BLaER1 (cell line): ENCODE measurements around the gene ZNF718.
"Not testable (repeated sequence)": the region's sequence is repeated elsewhere in the genome, so short reads cannot be mapped to it uniquely, and the experiment has no call there.

ENCODE experiments used
- H3K27ac ChIP-seq: shearing (Covaris generic); formaldehyde crosslinking; 2 replicates; pipeline ENCODE4 v1.8.1; 2022
- H3K27me3 ChIP-seq: shearing (Covaris generic); formaldehyde crosslinking; 2 replicates; pipeline ENCODE4 v1.8.1; 2022
- H3K36me3 ChIP-seq: shearing (Covaris generic); formaldehyde crosslinking; 2 replicates; pipeline ENCODE4 v1.8.1; 2022
- H3K4me1 ChIP-seq: shearing (Covaris generic); formaldehyde crosslinking; 2 replicates; pipeline ENCODE4 v1.8.1; 2022
- H3K4me2 ChIP-seq: shearing (Covaris generic); formaldehyde crosslinking; 2 replicates; pipeline ENCODE4 v1.8.1; 2022
- H3K4me3 ChIP-seq: shearing (Covaris generic); formaldehyde crosslinking; 2 replicates; pipeline ENCODE4 v1.8.1; 2022
- H3K9ac ChIP-seq: shearing (Covaris generic); formaldehyde crosslinking; 2 replicates; pipeline ENCODE4 v1.8.1; 2022
- H3K9me3 ChIP-seq: shearing (Covaris generic); formaldehyde crosslinking; 2 replicates; pipeline ENCODE4 v1.8.1; 2022
- H4K20me1 ChIP-seq: shearing (Covaris generic); formaldehyde crosslinking; 2 replicates; pipeline ENCODE4 v1.8.1; 2022
- Cebpa-rat ChIP-seq: shearing (Covaris generic); IDR thresholded peaks from 2 replicates; pipeline ENCODE4 v1.8.1; 2022

The ZNF718 gene

GRCh38 chr4:114149-114548 lies 10.2 kb upstream of the ZNF718 start:
- no peaks in the 10 kb centered on the region for H3K27me3 ChIP-seq
- no peaks in the 10 kb centered on the region for H3K36me3 ChIP-seq
- no peak for TF ChIP-seq Cebpa-rat
- H3K4me1 ChIP-seq = no peaks in the 10 kb centered on the region
- H3K27ac ChIP-seq = no peak overlapping the region
- no peaks in the 10 kb centered on the region for H4K20me1 ChIP-seq
- peaks cover 82% of the 10 kb centered on the region for H3K9me3 ChIP-seq
- no peak overlapping the region for H3K4me2 ChIP-seq
- no peak overlapping the region for H3K9ac ChIP-seq
- no peak overlapping the region for H3K4me3 ChIP-seq

- peaks cover 16% of the 10 kb centered on the region for H3K4me1 ChIP-seq
- no peaks in the 10 kb centered on the region for H3K27me3 ChIP-seq
- no peak overlapping the region for H3K27ac ChIP-seq
- no peaks in the 10 kb centered on the region for H4K20me1 ChIP-seq
- H3K4me3 ChIP-seq = no peak overlapping the region
- no peak for TF ChIP-seq Cebpa-rat
- H3K9me3 ChIP-seq = peaks cover 71% of the 10 kb centered on the region
- H3K9ac ChIP-seq = no peak overlapping the region
- no peak overlapping the region for H3K4me2 ChIP-seq
- no peaks in the 10 kb centered on the region for H3K36me3 ChIP-seq
Observed at GRCh38 chr4:116499-116898, 7.8 kb upstream of the ZNF718 start.

- H3K27ac ChIP-seq = peak overlapping the region; percentile 88
Observed at GRCh38 chr4:120616-121015, 3.7 kb upstream of the ZNF718 start.

GRCh38 chr4:121408-122084 lies 2.8 kb upstream of the ZNF718 start:
- Histone ChIP-seq H3K4me1 (peaks cover 44% of the 10 kb centered on the region), H3K9ac (peak overlapping the region; percentile 78), H3K36me3 (peaks cover 12% of the 10 kb centered on the region), H4K20me1 (peaks cover 11% of the 10 kb centered on the region; the same call in 1 of the 2 replicates), H3K9me3 (peaks cover 67% of the 10 kb centered on the region), H3K4me2 (peak overlapping the region; percentile 83), H3K27ac (peak overlapping the region; percentile 88), H3K27me3 (no peaks in the 10 kb centered on the region), H3K4me3 (peak overlapping the region; percentile 57)
- no peak for TF ChIP-seq Cebpa-rat

More at GRCh38 chr4:120616-121015, 3.7 kb upstream of the ZNF718 start:
- Histone ChIP-seq H3K4me1 (peaks cover 36% of the 10 kb centered on the region), H4K20me1 (peaks cover 6% of the 10 kb centered on the region; the same call in 1 of the 2 replicates), H3K4me2 (peak overlapping the region; percentile 83), H3K4me3 (peak overlapping the region; percentile 57), H3K9ac (peak overlapping the region; percentile 78), H3K36me3 (peaks cover 2% of the 10 kb centered on the region; the same call in 1 of the 2 replicates), H3K9me3 (peaks cover 61% of the 10 kb centered on the region), H3K27me3 (no peaks in the 10 kb centered on the region)
- TF ChIP-seq Cebpa-rat = no peak

- H3K27me3 ChIP-seq = not testable (repeated sequence)
- Histone ChIP-seq H4K20me1 (peaks cover 11% of the 10 kb centered on the region; the same call in 1 of the 2 replicates), H3K9me3 (peaks cover 48% of the 10 kb centered on the region), H3K27ac (peak overlapping the region; percentile 94), H3K9ac (peak overlapping the region; percentile 97), H3K4me3 (peak overlapping the region; percentile 87), H3K4me2 (peak overlapping the region; percentile 70), H3K4me1 (peaks cover 44% of the 10 kb centered on the region), H3K36me3 (peaks cover 16% of the 10 kb centered on the region)
Observed at GRCh38 chr4:123922-124274, 403 bp upstream of the ZNF718 start.

- H3K9me3 ChIP-seq = peaks cover 35% of the 10 kb centered on the region
Observed at GRCh38 chr4:125091-125771, 930 bp downstream of the ZNF718 start.

GRCh38 chr4:125833-126232 lies 1.5 kb downstream of the ZNF718 start:
- Histone ChIP-seq H3K36me3 (peaks cover 16% of the 10 kb centered on the region), H3K4me3 (peak overlapping the region; percentile 87), H3K27ac (peak overlapping the region; percentile 94), H3K27me3 (no peaks in the 10 kb centered on the region), H3K4me1 (peaks cover 32% of the 10 kb centered on the region), H3K9me3 (peaks cover 34% of the 10 kb centered on the region), H4K20me1 (peaks cover 11% of the 10 kb centered on the region; the same call in 1 of the 2 replicates), H3K4me2 (peak overlapping the region; percentile 97), H3K9ac (peak overlapping the region; percentile 97)
- no peak for TF ChIP-seq Cebpa-rat

More at GRCh38 chr4:125091-125771, 930 bp downstream of the ZNF718 start:
- H3K36me3 ChIP-seq = peaks cover 16% of the 10 kb centered on the region
- H3K27ac ChIP-seq = peak overlapping the region; percentile 94
- no peaks in the 10 kb centered on the region for H3K27me3 ChIP-seq
- peak overlapping the region; percentile 87 for H3K4me3 ChIP-seq
- H4K20me1 ChIP-seq = peaks cover 11% of the 10 kb centered on the region; the same call in 1 of the 2 replicates
- peaks cover 38% of the 10 kb centered on the region for H3K4me1 ChIP-seq
- H3K4me2 ChIP-seq = peak overlapping the region; percentile 97
- TF ChIP-seq Cebpa-rat = no peak
- peak overlapping the region; percentile 97 for H3K9ac ChIP-seq

GRCh38 chr4:132483-132882 lies 8.2 kb downstream of the ZNF718 start:
- Histone ChIP-seq H3K36me3 (peaks cover 45% of the 10 kb centered on the region), H3K9ac (no peak overlapping the region), H3K4me2 (no peak overlapping the region), H3K9me3 (peaks cover 46% of the 10 kb centered on the region), H3K27me3 (no peaks in the 10 kb centered on the region), H4K20me1 (no peaks in the 10 kb centered on the region), H3K27ac (no peak overlapping the region), H3K4me1 (no peaks in the 10 kb centered on the region), H3K4me3 (no peak overlapping the region)
- no peak for TF ChIP-seq Cebpa-rat

- TF ChIP-seq Cebpa-rat = no peak
- H3K27ac ChIP-seq = no peak overlapping the region
- H3K4me3 ChIP-seq = peak overlapping the region; percentile 26
- H3K9ac ChIP-seq = no peak overlapping the region
- H3K9me3 ChIP-seq = peaks cover 100% of the 10 kb centered on the region
- H3K36me3 ChIP-seq = peaks cover 100% of the 10 kb centered on the region
- H3K4me1 ChIP-seq = no peaks in the 10 kb centered on the region
- H3K27me3 ChIP-seq = no peaks in the 10 kb centered on the region
- H3K4me2 ChIP-seq = no peak overlapping the region
- no peaks in the 10 kb centered on the region for H4K20me1 ChIP-seq
Observed at GRCh38 chr4:138935-139334, 14.6 kb downstream of the ZNF718 start.

- Histone ChIP-seq H3K4me2 (no peak overlapping the region), H3K4me3 (peak overlapping the region; percentile 26), H3K27me3 (no peaks in the 10 kb centered on the region), H3K4me1 (no peaks in the 10 kb centered on the region), H3K9ac (no peak overlapping the region), H3K36me3 (peaks cover 98% of the 10 kb centered on the region), H3K9me3 (peaks cover 100% of the 10 kb centered on the region), H4K20me1 (no peaks in the 10 kb centered on the region), H3K27ac (no peak overlapping the region)
- no peak for TF ChIP-seq Cebpa-rat
Observed at GRCh38 chr4:139691-140090, 15.4 kb downstream of the ZNF718 start.
